ENCODE measurements around the gene SRSF7. TPM values are rescaled to one million over a fixed set of nuclear protein-coding genes. Genes with fewer than 3 reads are reported as not detected.

The SRSF7 gene
- total and polyA plus RNA-seq, 2 donors from 2014 or later = 74.1 to 123 TPM

DNA sequence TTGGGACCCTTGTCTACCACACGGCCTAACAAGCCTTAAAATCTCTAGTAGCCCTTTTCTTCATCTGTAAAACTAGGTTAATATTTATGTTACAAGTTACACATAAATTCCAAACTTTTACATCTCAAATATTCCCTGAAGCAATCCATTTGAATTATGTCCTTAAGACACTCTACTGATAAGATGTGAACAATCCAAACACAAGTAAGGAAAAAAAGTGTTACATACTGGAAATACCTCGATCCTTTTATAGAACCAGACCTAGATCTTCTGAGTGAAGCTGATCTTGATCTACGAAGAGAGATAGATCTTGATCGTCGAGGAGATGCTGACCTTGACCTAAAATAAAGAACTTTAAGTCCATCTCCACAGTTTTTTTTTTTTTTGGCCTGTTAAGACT is 3.3 kb downstream of the SRSF7 start:
- Histone ChIP-seq H3K4me1 (ENCODE audit: control insufficient read depth in 2 of 3, insufficient read depth in 2 of 3, low read depth in 1 of 3, low read length in 3 of 3) (peaks cover 5 to 16% (median 11%) of the 10 kb centered on the region in 3 donors), H3K27ac (ENCODE audit: low read depth in 2 of 2, low read length in 2 of 2) (no peak overlapping the region), H3K9me3 (ENCODE audit: control insufficient read depth in 2 of 3, insufficient read depth in 1 of 3, low read length in 3 of 3) (no peaks in the 10 kb centered on the region), H3K27me3 (ENCODE audit: control insufficient read depth, insufficient read depth, low read length) (no peaks in the 10 kb centered on the region), H3K36me3 (ENCODE audit: control insufficient read depth in 2 of 3, insufficient read depth in 3 of 3, low read length in 3 of 3) (peaks cover 28 to 60% (median 34%) of the 10 kb centered on the region in 3 donors), H3K9ac (ENCODE audit: low read length in 3 of 3) (peak overlapping the region in 1 of 3 donors; percentile 61), H3K4me3 (ENCODE audit: low read length in 3 of 3) (no peak overlapping the region)
- FAIRE-seq (no peak), DNase-seq (no peak)
- intact Hi-C loops (cut with DNase I) = no loop called here
- TF ChIP-seq, protein P1, sequence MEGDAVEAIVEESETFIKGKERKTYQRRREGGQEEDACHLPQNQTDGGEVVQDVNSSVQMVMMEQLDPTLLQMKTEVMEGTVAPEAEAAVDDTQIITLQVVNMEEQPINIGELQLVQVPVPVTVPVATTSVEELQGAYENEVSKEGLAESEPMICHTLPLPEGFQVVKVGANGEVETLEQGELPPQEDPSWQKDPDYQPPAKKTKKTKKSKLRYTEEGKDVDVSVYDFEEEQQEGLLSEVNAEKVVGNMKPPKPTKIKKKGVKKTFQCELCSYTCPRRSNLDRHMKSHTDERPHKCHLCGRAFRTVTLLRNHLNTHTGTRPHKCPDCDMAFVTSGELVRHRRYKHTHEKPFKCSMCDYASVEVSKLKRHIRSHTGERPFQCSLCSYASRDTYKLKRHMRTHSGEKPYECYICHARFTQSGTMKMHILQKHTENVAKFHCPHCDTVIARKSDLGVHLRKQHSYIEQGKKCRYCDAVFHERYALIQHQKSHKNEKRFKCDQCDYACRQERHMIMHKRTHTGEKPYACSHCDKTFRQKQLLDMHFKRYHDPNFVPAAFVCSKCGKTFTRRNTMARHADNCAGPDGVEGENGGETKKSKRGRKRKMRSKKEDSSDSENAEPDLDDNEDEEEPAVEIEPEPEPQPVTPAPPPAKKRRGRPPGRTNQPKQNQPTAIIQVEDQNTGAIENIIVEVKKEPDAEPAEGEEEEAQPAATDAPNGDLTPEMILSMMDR (IDR thresholded peaks at IDR 0.05; ENCODE audit: borderline replicate concordance, extremely low read depth, insufficient read depth) = no peak

- intact Hi-C loops (cut with DNase I) = no loop called here
Observed at GRCh38 chr2:38747007-38747424, 4.1 kb downstream of the SRSF7 start.

DNA sequence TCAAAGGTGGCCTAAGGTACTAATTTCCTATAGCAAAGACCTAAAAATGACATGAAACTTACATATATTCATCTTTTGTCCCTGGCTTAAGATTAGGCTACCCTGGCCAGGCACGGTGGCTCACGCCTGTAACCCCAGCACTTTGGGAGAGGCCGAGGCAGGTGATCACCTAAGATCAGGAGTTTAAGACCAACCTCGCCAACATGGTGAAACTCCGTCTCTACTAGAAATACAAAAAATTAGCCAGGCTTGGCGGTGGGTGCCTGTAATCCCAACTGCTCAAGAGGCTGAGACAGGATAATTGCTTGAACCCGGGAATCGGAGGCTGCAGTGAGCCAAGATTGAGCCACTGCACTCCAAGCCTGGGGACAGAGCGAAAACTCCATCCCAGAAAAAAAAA is 5.9 kb downstream of the SRSF7 start:
- no peak overlapping the region for H3K27ac ChIP-seq (ENCODE audit: low read depth in 2 of 2, low read length in 2 of 2)
- H3K36me3 ChIP-seq (ENCODE audit: control insufficient read depth in 2 of 3, insufficient read depth in 3 of 3, low read length in 3 of 3) = peaks cover 28 to 63% (median 34%) of the 10 kb centered on the region in 3 donors
- H3K27me3 ChIP-seq (ENCODE audit: control insufficient read depth, insufficient read depth, low read length) = no peaks in the 10 kb centered on the region
- H3K9me3 ChIP-seq (ENCODE audit: control insufficient read depth in 2 of 3, insufficient read depth in 1 of 3, low read length in 3 of 3) = no peaks in the 10 kb centered on the region
- peaks cover 5 to 14% (median 11%) of the 10 kb centered on the region in 3 donors for H3K4me1 ChIP-seq (ENCODE audit: control insufficient read depth in 2 of 3, insufficient read depth in 2 of 3, low read depth in 1 of 3, low read length in 3 of 3)
- FAIRE-seq = no peak
- no peak overlapping the region for H3K4me3 ChIP-seq (ENCODE audit: low read length in 3 of 3)
- TF ChIP-seq, protein P1 (IDR thresholded peaks at IDR 0.05; ENCODE audit: borderline replicate concordance, extremely low read depth, insufficient read depth) = no peak
- intact Hi-C loops (cut with DNase I) = no loop called here
- peak overlapping the region in 1 of 3 donors; percentile 12 for H3K9ac ChIP-seq (ENCODE audit: low read length in 3 of 3)
- no peak for DNase-seq

More at GRCh38 chr2:38747007-38747424, 4.1 kb downstream of the SRSF7 start:
- H3K9me3 ChIP-seq (ENCODE audit: control insufficient read depth in 2 of 3, insufficient read depth in 1 of 3, low read length in 3 of 3) = no peaks in the 10 kb centered on the region
- H3K36me3 ChIP-seq (ENCODE audit: control insufficient read depth in 2 of 3, insufficient read depth in 3 of 3, low read length in 3 of 3) = peaks cover 28 to 60% (median 34%) of the 10 kb centered on the region in 3 donors
- TF ChIP-seq, protein P1 (IDR thresholded peaks at IDR 0.05; ENCODE audit: borderline replicate concordance, extremely low read depth, insufficient read depth) = no peak
- H3K9ac ChIP-seq (ENCODE audit: low read length in 3 of 3) = no peak overlapping the region
- no peak for DNase-seq
- no peak overlapping the region for H3K4me3 ChIP-seq (ENCODE audit: low read length in 3 of 3)
- no peak overlapping the region for H3K27ac ChIP-seq (ENCODE audit: low read depth in 2 of 2, low read length in 2 of 2)
- no peaks in the 10 kb centered on the region for H3K27me3 ChIP-seq (ENCODE audit: control insufficient read depth, insufficient read depth, low read length)
- peaks cover 5 to 16% (median 11%) of the 10 kb centered on the region in 3 donors for H3K4me1 ChIP-seq (ENCODE audit: control insufficient read depth in 2 of 3, insufficient read depth in 2 of 3, low read depth in 1 of 3, low read length in 3 of 3)
- no peak for FAIRE-seq

DNA sequence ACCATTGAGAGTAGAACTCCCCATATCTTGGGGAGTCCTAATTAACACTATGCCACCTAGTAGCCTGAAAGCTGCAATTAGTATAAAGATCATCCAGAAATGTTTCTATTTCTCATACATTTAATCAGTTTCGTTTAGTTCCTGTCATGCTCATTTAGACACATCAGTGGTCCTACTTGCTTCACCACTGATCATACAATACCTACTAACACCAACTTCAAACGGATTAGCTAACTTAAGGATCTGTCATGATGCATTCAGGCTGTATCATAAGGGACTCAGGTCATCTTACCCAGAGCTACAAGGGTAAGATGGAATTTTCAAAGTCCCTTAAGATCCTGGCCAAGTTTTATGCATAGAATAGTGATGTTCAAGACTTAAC is 6.8 kb downstream of the SRSF7 start:
- Histone ChIP-seq H3K4me3 (ENCODE audit: low read length in 3 of 3) (no peak overlapping the region), H3K36me3 (ENCODE audit: control insufficient read depth in 2 of 3, insufficient read depth in 3 of 3, low read length in 3 of 3) (peaks cover 28 to 59% (median 34%) of the 10 kb centered on the region in 3 donors), H3K9ac (ENCODE audit: low read length in 3 of 3) (no peak overlapping the region), H3K27me3 (ENCODE audit: control insufficient read depth, insufficient read depth, low read length) (no peaks in the 10 kb centered on the region), H3K9me3 (ENCODE audit: control insufficient read depth in 2 of 3, insufficient read depth in 1 of 3, low read length in 3 of 3) (no peaks in the 10 kb centered on the region), H3K27ac (ENCODE audit: low read depth in 2 of 2, low read length in 2 of 2) (no peak overlapping the region), H3K4me1 (ENCODE audit: control insufficient read depth in 2 of 3, insufficient read depth in 2 of 3, low read depth in 1 of 3, low read length in 3 of 3) (peaks cover 3 to 12% (median 11%) of the 10 kb centered on the region in 3 donors)
- intact Hi-C loops (cut with DNase I) = no loop called here
- DNase-seq (no peak), FAIRE-seq (no peak)
- TF ChIP-seq, protein P1 (IDR thresholded peaks at IDR 0.05; ENCODE audit: borderline replicate concordance, extremely low read depth, insufficient read depth) = no peak
